ENCODE results near the gene RNF207. TPM values are rescaled to one million over a fixed set of nuclear protein-coding genes. Genes with fewer than 3 reads are reported as not detected.

Gene RNF207
- total and polyA plus RNA-seq, 2 of the 13 experiments (the other 11 are each of a cell fraction or from before 2014, with no cell fraction given) = 9.8 to 15.9 TPM

DNA sequence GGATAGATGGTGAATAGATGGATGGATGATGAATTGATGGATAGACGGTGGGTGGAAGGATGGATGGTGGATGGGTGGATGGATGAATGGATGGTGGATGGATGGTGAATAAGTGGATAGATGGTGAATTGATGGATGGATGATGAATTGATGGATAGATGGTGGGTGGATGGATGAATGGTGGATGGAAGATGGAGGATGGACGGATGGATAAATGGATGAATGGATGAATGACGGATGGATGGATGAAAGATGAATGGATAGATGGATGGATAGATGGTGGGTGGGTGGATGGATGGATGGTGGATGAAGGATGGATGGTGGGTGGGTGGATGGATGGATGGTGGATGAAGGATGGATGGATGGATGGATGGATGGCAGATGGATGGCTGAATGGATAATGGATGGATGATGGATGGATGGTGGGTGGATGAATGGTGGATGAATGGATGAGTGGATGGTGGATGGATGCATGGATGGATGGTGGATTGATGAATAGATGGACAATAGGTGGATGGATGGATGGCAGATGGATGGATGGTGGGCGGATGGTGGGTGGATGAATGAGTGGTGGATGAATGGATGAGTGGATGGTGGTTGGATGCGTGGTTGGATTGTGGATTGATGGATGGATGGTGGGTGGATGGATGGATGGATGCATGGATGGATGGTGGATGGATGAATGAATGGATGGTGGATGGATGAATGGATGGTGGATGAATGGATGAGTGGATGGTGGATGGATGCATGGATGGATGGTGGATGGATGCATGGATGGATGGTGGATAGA, 31.1 kb upstream of the RNF207 start:
- no peak for FAIRE-seq
- H3K4me1 ChIP-seq (ENCODE audit: insufficient read depth, low read length) = peaks cover 20% of the 10 kb centered on the region
- POLR2A ChIA-PET = no interaction called here
- WGBS (ENCODE audit: low lambda C conversion rate) = 31% methylated on average over 5 of the region's 5 CpGs
- in situ Hi-C loops (cut with HindIII; ENCODE audit: extremely low pct_ligation_motif_present, low pct_unique_long_range_greater_than_20kb) (loop anchor here (5.0 kb wide), 1 partner anchor 63 kb away; no protein-coding TSS in a partner anchor), intact Hi-C loops (cut with micrococcal nuclease; ENCODE audit: unreplicated experiment) (no loop called here)
- H2AFZ ChIP-seq (ENCODE audit: low read length) = no peak overlapping the region
- H3K27ac ChIP-seq (ENCODE audit: extremely low read length, insufficient read depth, low read length) = no peak overlapping the region
- no TSS peak for BruUV-seq (replicated peaks)
- no peak for DNase-seq (ENCODE audit: low spot score)
- no peak overlapping the region for H3K4me2 ChIP-seq (ENCODE audit: low read depth, low read length)
- TF ChIP-seq ZNF432 (CRISPR knock-in tag; IDR thresholded peaks at IDR 0.05; ENCODE audit: borderline replicate concordance) (no peak), ZNF468 (CRISPR knock-in tag; IDR thresholded peaks at IDR 0.05) (no peak), SMARCC2 (IDR thresholded peaks at IDR 0.05) (no peak), ZNF879 (CRISPR knock-in tag; IDR thresholded peaks at IDR 0.05) (no peak), CCAR2 (optimal IDR thresholded peaks at IDR 0.05; ENCODE audit: low read depth, low read length) (no peak), TGIF2 (CRISPR knock-in tag; IDR thresholded peaks at IDR 0.05) (no peak), ZNF772 (CRISPR knock-in tag; IDR thresholded peaks at IDR 0.05) (no peak), ZNF512 (CRISPR knock-in tag; IDR thresholded peaks at IDR 0.05) (no peak), ZNF782 (CRISPR knock-in tag; IDR thresholded peaks at IDR 0.05; ENCODE audit: borderline replicate concordance) (no peak), HMG20A (CRISPR knock-in tag; IDR thresholded peaks at IDR 0.05; ENCODE audit: borderline replicate concordance) (no peak), NFKB2 (CRISPR knock-in tag; IDR thresholded peaks at IDR 0.05; ENCODE audit: borderline replicate concordance) (no peak), KLF6 (CRISPR knock-in tag; IDR thresholded peaks at IDR 0.05) (no peak), MXD4 (CRISPR knock-in tag; IDR thresholded peaks at IDR 0.05) (no peak), ZNF263 (CRISPR knock-in tag; IDR thresholded peaks at IDR 0.05) (no peak), AHR (CRISPR knock-in tag; IDR thresholded peaks at IDR 0.05) (no peak), SP1 (IDR thresholded peaks at IDR 0.05) (no peak), SP1 (CRISPR knock-in tag; IDR thresholded peaks at IDR 0.05) (no peak), KDM5B (CRISPR knock-in tag; IDR thresholded peaks at IDR 0.05; ENCODE audit: borderline replicate concordance) (no peak)
- TF ChIP-seq, protein P1, sequence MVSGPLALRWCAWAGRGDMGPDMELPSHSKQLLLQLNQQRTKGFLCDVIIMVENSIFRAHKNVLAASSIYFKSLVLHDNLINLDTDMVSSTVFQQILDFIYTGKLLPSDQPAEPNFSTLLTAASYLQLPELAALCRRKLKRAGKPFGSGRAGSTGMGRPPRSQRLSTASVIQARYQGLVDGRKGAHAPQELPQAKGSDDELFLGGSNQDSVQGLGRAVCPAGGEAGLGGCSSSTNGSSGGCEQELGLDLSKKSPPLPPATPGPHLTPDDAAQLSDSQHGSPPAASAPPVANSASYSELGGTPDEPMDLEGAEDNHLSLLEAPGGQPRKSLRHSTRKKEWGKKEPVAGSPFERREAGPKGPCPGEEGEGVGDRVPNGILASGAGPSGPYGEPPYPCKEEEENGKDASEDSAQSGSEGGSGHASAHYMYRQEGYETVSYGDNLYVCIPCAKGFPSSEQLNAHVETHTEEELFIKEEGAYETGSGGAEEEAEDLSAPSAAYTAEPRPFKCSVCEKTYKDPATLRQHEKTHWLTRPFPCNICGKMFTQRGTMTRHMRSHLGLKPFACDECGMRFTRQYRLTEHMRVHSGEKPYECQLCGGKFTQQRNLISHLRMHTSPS (CRISPR knock-in tag; IDR thresholded peaks at IDR 0.05; ENCODE audit: low read depth) = no peak
- H3K4me3 ChIP-seq (replicated peaks in 1 of 3; ENCODE audit: insufficient read depth in 1 of 3, low read depth in 2 of 3, low read length in 3 of 3) = no peak overlapping the region
- H3K79me2 ChIP-seq (ENCODE audit: insufficient read depth, low read length) = no peaks in the 10 kb centered on the region
- H3K9ac ChIP-seq (ENCODE audit: insufficient read depth, low read depth, low read length) = no peak overlapping the region
- H3K9me3 ChIP-seq (ENCODE audit: low read length) = no peaks in the 10 kb centered on the region
- no peaks in the 10 kb centered on the region for H3K36me3 ChIP-seq (replicated peaks in 1 of 2; ENCODE audit: control insufficient read depth in 1 of 2, insufficient read depth in 2 of 2, low read length in 2 of 2)
- H4K20me1 ChIP-seq (ENCODE audit: insufficient read depth, low read length) = peaks cover 10% of the 10 kb centered on the region; the same call in 1 of the 2 replicates
- no peak for ATAC-seq
- CTCF ChIA-PET (ENCODE audit: low intra/inter-chr PET ratio, low total read pairs) = no interaction called here
- peaks cover 9 to 55% of the 10 kb centered on the region in 2 experiments; a peak in 4 of 5 replicates for H3K27me3 ChIP-seq (ENCODE audit: control insufficient read depth in 1 of 2, insufficient read depth in 2 of 2, low read length in 2 of 2)
